Head of caudate nucleus (tissue), 42 donors: ENCODE data around the gene ENTPD8.
"Not testable (repeated sequence)": the region's sequence is repeated elsewhere in the genome, so short reads cannot be mapped to it uniquely, and the experiment has no call there.

ENCODE experiments used
- DNase-seq, 42 donors: peaks; one replicate each; pipeline versions ENCODE4 v3.0.0 to v3.0.0-alpha.2; 2020 to 2021; ENCODE audit warnings: mixed read lengths in 7 of 42
- intact Hi-C: fragments of 100-400 bp; cut with DNase I; formaldehyde crosslinking; loops from one replicate; pipeline ENCODE4 v1.15.0; 2022

Gene ENTPD8

GRCh38 chr9:137423514-137424291 lies 17.5 kb downstream of the ENTPD8 start:
- DNase-seq, result peak in 7 of 42 donors; percentile 13 to 58 (median 32)
- intact Hi-C loops, result loop anchor here (10.0 kb wide), 1 partner anchor 119 kb away; the partner anchor contains the start of gene NRARP

- intact Hi-C loops, result loop anchor here (10.0 kb wide), 1 partner anchor 118 kb away; the partner anchor contains the start of gene NRARP
These were observed 18.3 kb downstream of the ENTPD8 start, which contains the start of the genes EXD3 and NOXA1 for GRCh38 chr9:137422604-137423513. Gene EXD3, minus strand, starts transcription at chr9:137423162. Its CDS starts 27,805 bp downstream, at chr9:137395357. Gene NOXA1, plus strand, starts transcription at chr9:137423393. Its CDS starts 137 bp downstream, at chr9:137423530.

DNA sequence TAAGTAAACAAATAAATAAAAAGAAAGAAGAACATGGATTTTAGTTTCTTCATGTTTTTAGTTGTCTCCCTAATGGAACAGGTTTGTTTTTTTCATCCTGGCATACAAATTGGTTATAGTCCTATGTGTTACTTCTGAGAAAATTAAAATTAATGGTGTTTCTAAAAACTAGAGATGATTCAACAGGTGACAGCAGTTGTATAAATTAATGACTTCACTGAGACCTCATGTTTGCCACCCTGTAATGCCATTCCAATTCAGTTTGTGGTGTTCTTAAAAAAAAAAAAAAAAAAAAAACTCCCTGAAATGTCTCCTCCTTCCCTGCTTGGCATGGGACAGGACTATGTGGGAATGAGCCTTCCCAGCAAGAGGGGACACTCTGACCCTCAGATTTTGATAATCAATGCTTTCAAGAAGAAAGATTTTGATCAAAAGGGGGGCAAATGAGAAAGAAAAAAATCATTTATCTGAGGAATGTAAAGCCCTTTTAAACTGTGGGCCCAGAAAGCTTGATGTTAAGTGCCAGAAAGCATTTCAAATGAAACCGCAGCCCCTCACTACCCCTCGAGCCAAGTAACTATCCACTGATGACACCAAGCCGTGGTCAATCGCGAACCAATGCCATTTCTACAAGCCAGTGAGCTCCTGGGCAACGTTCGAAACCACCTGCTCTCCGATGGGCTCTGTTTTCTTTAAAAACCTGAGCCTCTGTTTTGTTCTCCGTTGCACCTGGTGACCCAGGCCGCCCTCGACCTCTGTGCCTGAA lies 19.1 kb downstream of the ENTPD8 start:
- no peak for DNase-seq
- intact Hi-C loops, result loop anchor here (10.0 kb wide), 1 partner anchor 117 kb away; the partner anchor contains the start of gene NRARP

More at GRCh38 chr9:137422604-137423513, 18.3 kb downstream of the ENTPD8 start, which contains the start of the genes EXD3 and NOXA1:
- DNase-seq, result peak; percentile 66 to 95 (median 89)

DNA sequence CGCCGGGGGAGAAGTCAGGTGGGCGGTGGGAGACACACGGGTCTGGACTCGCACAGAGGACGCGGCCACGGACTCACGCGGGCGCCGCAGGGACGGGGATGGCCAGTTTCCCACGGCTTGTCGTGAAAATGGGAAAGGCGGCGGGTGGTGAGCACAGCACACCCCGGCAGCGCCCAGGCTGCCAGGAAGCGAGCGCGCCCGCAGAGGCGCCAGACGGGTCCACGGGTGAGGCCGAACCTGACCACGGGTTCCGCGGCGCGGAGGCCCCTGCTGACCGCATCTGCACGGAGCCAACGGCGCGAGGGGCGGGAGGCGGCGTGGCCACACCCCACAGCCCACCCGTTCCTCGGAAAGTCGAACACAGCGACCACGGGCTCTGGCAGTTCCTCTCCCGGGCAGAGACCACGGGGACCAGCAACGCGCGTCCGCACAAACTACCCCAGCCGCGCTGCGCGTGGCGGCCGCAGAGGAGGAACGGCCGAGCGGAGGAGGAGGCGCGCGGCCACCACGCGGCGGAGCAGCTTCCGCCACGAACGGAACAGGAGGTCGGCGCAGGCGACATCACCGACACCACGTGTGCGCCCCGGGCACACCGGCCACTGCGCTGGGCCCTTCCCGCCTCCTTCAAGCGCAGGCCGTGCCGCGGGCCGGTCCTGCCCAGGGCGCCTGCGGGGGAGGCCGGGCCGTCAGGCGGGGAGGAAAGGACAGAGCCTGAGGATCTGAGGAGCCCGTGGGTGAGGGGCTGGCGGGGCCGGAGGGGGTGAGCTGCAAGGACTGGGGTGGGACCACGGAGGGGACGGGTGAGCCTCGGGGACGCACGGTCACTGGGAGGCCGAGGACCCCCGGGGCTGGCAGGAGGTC lies 23.8 kb downstream of the ENTPD8 start:
- intact Hi-C loops, result no loop called here
- peak in 2 of 42 donors; percentile 16 to 32 for DNase-seq

DNA sequence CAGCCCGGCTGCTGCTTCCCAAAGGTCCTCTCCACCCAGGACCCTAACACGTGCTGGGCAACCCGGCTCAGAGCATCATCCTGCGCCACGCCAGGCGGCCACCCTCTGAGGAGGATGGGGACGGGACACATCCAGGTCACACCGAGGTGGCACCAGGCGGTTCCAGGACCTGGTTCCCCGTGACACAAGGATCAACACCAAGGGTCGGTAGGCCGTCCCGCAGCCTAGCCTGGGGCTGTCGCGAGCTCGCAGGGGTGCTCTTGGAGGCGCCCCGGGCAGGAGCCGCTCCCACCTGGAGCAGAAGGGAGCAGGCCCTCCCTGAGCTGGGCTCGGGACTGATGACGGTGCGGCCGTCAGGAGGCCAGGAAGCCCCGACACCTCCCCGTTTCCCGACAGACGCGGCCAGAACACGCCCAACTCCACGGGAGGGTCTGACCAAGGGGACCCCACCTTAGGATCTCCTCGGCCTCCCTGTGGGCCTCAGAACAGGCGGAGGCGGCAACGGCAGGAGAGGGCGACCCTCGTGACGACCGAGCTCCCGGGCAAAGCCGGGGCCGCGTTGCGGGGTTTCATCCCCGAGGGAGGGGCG lies 24.5 kb downstream of the ENTPD8 start:
- no peak for DNase-seq
- intact Hi-C loops, result no loop called here

- DNase-seq, result no peak
- intact Hi-C loops, result no loop called here
These were observed 25.1 kb downstream of the ENTPD8 start for GRCh38 chr9:137416006-137416562.

GRCh38 chr9:137415451-137415850 lies 25.7 kb downstream of the ENTPD8 start:
- intact Hi-C loops, result no loop called here
- DNase-seq, result no peak

GRCh38 chr9:137412431-137412830 lies 28.7 kb downstream of the ENTPD8 start:
- no peak for DNase-seq
- intact Hi-C loops, result no loop called here

DNA sequence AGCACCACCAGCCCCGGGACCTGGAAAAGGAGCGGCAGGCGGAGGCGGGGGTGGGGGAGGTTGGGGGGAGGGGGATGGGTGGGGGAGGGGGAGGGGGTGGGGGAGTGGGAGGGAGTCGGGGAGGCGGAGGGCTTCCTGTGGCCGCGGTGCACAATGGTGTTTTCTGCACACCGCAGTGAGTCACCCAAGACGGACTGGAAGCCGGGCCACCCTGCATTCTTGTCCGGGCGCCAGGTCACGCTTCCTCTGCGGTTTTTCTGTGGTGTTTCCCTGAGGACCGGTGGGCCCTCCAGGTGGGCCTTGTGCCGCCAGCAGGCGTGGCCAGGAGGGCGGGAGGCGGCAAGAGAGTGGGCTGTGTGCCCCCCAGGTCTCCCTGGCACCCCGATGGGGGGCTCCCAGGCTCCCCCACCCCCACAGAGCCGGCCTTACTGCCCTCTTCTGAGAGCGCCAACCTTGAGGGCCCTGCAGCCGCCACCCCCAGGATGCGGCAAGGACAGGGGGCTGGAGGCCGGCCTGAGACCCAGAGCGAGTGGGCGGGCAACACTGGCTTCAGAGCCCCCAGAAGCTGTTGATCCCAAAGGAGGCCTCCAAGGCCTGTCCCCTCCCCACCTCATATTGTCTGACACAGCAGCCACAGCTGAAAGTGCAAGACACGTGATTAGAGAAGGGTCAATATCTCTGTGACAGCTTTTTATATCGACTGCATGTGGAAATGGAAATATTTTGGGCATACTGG lies 29.3 kb downstream of the ENTPD8 start:
- intact Hi-C loops, result no loop called here

GRCh38 chr9:137411260-137411644 lies 29.9 kb downstream of the ENTPD8 start:
- no peak for DNase-seq
- intact Hi-C loops, result no loop called here

More for the DNA sequence above, 29.3 kb downstream of the ENTPD8 start:
- peak in 5 of 42 donors; percentile 21 to 51 (median 47) for DNase-seq

- intact Hi-C loops, result no loop called here
- DNase-seq, result no peak
These were observed 30.3 kb downstream of the ENTPD8 start for GRCh38 chr9:137410891-137411249.

- DNase-seq, intact Hi-C loops: not testable (repeated sequence)
These were observed 30.8 kb downstream of the ENTPD8 start for GRCh38 chr9:137410236-137410890.

DNA sequence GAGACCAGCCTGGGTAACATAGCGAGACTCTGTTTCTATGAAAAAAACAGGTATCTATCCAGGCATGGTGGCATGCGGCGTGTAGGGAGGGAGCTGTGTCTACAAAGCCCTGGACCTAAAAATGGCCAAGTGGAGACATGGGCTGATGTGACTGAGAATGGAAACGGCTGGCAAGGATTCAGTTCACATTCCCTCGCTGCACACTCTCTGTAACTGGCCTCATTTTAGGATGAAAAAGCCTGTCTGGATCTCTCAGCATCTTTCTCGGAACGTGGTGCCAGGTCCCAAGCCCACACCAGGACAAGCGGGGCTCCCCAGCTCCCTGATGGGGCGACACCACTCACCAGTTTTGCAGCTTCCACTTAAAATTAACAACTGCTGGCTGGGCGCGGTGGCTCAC lies 31.6 kb downstream of the ENTPD8 start:
- intact Hi-C loops, result no loop called here
- DNase-seq, result no peak

GRCh38 chr9:137408651-137409405 lies 32.3 kb downstream of the ENTPD8 start:
- intact Hi-C loops, result no loop called here
- no peak for DNase-seq

DNA sequence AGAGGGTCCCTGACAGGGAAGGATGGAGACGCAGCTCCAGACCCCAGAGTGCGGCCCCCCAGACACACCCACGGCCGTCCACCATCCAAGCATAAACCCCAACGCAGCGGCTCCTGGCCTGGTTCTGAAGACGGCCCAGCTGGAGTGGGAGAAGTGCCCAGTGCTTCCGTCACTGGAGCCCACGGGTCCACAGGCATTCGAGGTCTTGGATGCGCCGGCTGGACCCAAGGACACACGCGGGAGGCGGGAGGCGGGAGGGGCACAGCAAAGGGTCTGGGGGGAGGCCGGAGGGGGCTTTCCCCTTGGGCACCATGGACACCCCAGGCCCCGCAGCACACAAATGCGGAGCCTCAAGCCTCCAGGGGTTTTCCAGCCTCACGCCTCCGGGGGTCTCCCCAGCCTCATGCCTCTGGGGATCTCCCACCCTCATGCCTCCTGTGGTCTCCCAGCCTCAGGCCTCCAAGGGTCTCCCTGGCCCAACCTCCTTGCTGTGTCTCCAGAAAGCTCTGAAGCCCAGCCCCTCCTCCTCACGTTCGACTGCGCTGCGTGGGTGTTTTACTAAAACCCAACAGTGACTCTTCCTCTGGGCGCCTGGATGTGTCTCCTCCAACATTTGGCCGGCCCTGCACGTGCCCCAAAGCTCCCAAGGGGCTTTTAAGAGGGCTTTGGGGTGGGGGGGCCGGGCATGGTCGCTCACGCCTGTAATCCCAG lies 33.4 kb downstream of the ENTPD8 start:
- peak in 8 of 42 donors; percentile 18 to 53 (median 33) for DNase-seq

More for the DNA sequence above, 33.4 kb downstream of the ENTPD8 start:
- intact Hi-C loops, result no loop called here
